Tibial artery (tissue), 4 donors: ENCODE data around the gene CKM.

Experiments used
- DNase-seq, 2 donors: peaks; one replicate each; pipeline ENCODE4 v3.0.0-alpha.2; 2019
- H3K27ac ChIP-seq, 2 donors: fragments of 200-600 bp; sonication (generic) in 1 of 2; 1 replicate in 1 of 2; 2 replicates in 1 of 2; pipeline ENCODE4 v1.5.1; 2018 to 2019; ENCODE audit warnings: mild to moderate bottlenecking in 1 of 2
- H3K27me3 ChIP-seq, 2 donors: fragments of 200-600 bp; sonication (generic) in 1 of 2; one replicate each; pipeline versions ENCODE4 v1.5.1 to v1.6.0; 2016 to 2019
- H3K36me3 ChIP-seq, 3 donors: fragments of 200-600 bp; sonication (generic) in 2 of 3; one replicate each; pipeline ENCODE4 v1.5.1; 2016 to 2019; ENCODE audit warnings: mild to moderate bottlenecking in 2 of 3
- H3K4me1 ChIP-seq, 4 donors: fragments of 200-600 bp; sonication (generic) in 2 of 4; 1 replicate in 3 of 4; 2 replicates in 1 of 4; pipeline ENCODE4 v1.5.1; 2016 to 2019
- H3K4me3 ChIP-seq, 2 donors: fragments of 200-600 bp; sonication (generic) in 1 of 2; 1 replicate in 1 of 2; 2 replicates in 1 of 2; pipeline ENCODE4 v1.5.1; 2018 to 2019; ENCODE audit warnings: mild to moderate bottlenecking in 2 of 2
- H3K9me3 ChIP-seq, 3 donors: fragments of 200-600 bp; sonication (generic) in 1 of 3; one replicate each; pipeline ENCODE4 v1.5.1; 2016 to 2019
- CTCF ChIP-seq, 2 experiments: fragments of 200-600 bp in 1 of 2; fragments of 450-650 bp in 1 of 2; IDR thresholded peaks; one replicate each; pipeline ENCODE4 v1.5.1; 2017 to 2019; ENCODE audit warnings: antibody characterized with exemption in 2 of 2, mild to moderate bottlenecking in 1 of 2, moderate library complexity in 1 of 2
- intact Hi-C: fragments of 100-400 bp; cut with DNase I; formaldehyde crosslinking; loops from one replicate; pipeline ENCODE4 v1.15.0; 2023; ENCODE audit warnings: low total_unique reads

The CKM gene

GRCh38 chr19:45280471-45280961 is 42.2 kb downstream of the CKM start:
- no peak for TF ChIP-seq CTCF (IDR thresholded peaks at IDR 0.05)
- intact Hi-C loops: no loop called here

GRCh38 chr19:45279587-45280192 is 43.0 kb downstream of the CKM start:
- DNase-seq: no peak
- Histone ChIP-seq H3K4me1 (no peaks in the 10 kb centered on the region), H3K4me3 (no peak overlapping the region), H3K27me3 (no peaks in the 10 kb centered on the region), H3K27ac (no peak overlapping the region), H3K9me3 (no peaks in the 10 kb centered on the region), H3K36me3 (peaks cover 39 to 97% (median 78%) of the 10 kb centered on the region in 3 donors)
- TF ChIP-seq CTCF (IDR thresholded peaks at IDR 0.05): no peak
- intact Hi-C loops: no loop called here

More at GRCh38 chr19:45280471-45280961, 42.2 kb downstream of the CKM start:
- no peak for DNase-seq
- Histone ChIP-seq H3K4me1 (no peaks in the 10 kb centered on the region), H3K27me3 (no peaks in the 10 kb centered on the region), H3K36me3 (peaks cover 39 to 94% (median 78%) of the 10 kb centered on the region in 3 donors), H3K9me3 (no peaks in the 10 kb centered on the region), H3K4me3 (no peak overlapping the region), H3K27ac (no peak overlapping the region)

GRCh38 chr19:45278087-45278486 is 44.6 kb downstream of the CKM start:
- H3K4me3 ChIP-seq: no peak overlapping the region
- intact Hi-C loops: no loop called here
- no peaks in the 10 kb centered on the region for H3K4me1 ChIP-seq
- no peak for TF ChIP-seq CTCF (IDR thresholded peaks at IDR 0.05)
- DNase-seq: no peak
- no peak overlapping the region for H3K27ac ChIP-seq
- no peaks in the 10 kb centered on the region for H3K27me3 ChIP-seq
- H3K9me3 ChIP-seq: no peaks in the 10 kb centered on the region
- H3K36me3 ChIP-seq: peaks cover 42 to 99% (median 86%) of the 10 kb centered on the region in 3 donors

GRCh38 chr19:45276284-45276687 is 46.4 kb downstream of the CKM start:
- no peak overlapping the region for H3K4me3 ChIP-seq
- no peak for DNase-seq
- H3K4me1 ChIP-seq: no peaks in the 10 kb centered on the region
- H3K9me3 ChIP-seq: no peaks in the 10 kb centered on the region
- no peak for TF ChIP-seq CTCF (IDR thresholded peaks at IDR 0.05)
- intact Hi-C loops: no loop called here
- no peaks in the 10 kb centered on the region for H3K27me3 ChIP-seq
- H3K36me3 ChIP-seq: peaks cover 40 to 99% (median 90%) of the 10 kb centered on the region in 3 donors
- H3K27ac ChIP-seq: no peak overlapping the region

- H3K9me3 ChIP-seq: no peaks in the 10 kb centered on the region
- TF ChIP-seq CTCF (IDR thresholded peaks at IDR 0.05): no peak
- no peak for DNase-seq
- intact Hi-C loops: no loop called here
- peaks cover 42 to 96% (median 88%) of the 10 kb centered on the region in 3 donors for H3K36me3 ChIP-seq
- no peak overlapping the region for H3K4me3 ChIP-seq
- no peak overlapping the region for H3K27ac ChIP-seq
- no peaks in the 10 kb centered on the region for H3K27me3 ChIP-seq
- H3K4me1 ChIP-seq: no peaks in the 10 kb centered on the region
Observed at GRCh38 chr19:45275370-45275971, 47.2 kb downstream of the CKM start.
